ENCODE results near the gene ZBTB11.

Gene ZBTB11

GRCh38 chr3:101618726-101619125, 58.2 kb downstream of the ZBTB11 start:
- no peak for TF ChIP-seq POLR2AphosphoS5 (IDR thresholded peaks at IDR 0.05; ENCODE audit: low read depth, low read length)
- no peak for TF ChIP-seq REST (IDR thresholded peaks at IDR 0.05; ENCODE audit: insufficient read depth in 1 of 2, low read depth in 2 of 2, low read length in 2 of 2)
- TF ChIP-seq FOXP2 (optimal IDR thresholded peaks at IDR 0.05; ENCODE audit: borderline replicate concordance, extremely low read depth, extremely low read length, insufficient read depth) = no peak
- no peak for TF ChIP-seq SIN3A (IDR thresholded peaks at IDR 0.05; ENCODE audit: borderline replicate concordance, insufficient read depth, low read length)
- no peak for TF ChIP-seq TAF1 (IDR thresholded peaks at IDR 0.05; ENCODE audit: borderline replicate concordance, insufficient read depth, low read length)

- TF ChIP-seq SIN3A (IDR thresholded peaks at IDR 0.05; ENCODE audit: borderline replicate concordance, insufficient read depth, low read length) (no peak), REST (IDR thresholded peaks at IDR 0.05; ENCODE audit: insufficient read depth in 1 of 2, low read depth in 2 of 2, low read length in 2 of 2) (no peak), POLR2AphosphoS5 (IDR thresholded peaks at IDR 0.05; ENCODE audit: low read depth, low read length) (no peak), FOXP2 (optimal IDR thresholded peaks at IDR 0.05; ENCODE audit: borderline replicate concordance, extremely low read depth, extremely low read length, insufficient read depth) (no peak), TAF1 (IDR thresholded peaks at IDR 0.05; ENCODE audit: borderline replicate concordance, insufficient read depth, low read length) (no peak)
Observed at GRCh38 chr3:101617478-101617877, 59.5 kb downstream of the ZBTB11 start.

GRCh38 chr3:101615525-101615924, 61.4 kb downstream of the ZBTB11 start:
- TF ChIP-seq TAF1 (IDR thresholded peaks at IDR 0.05; ENCODE audit: borderline replicate concordance, insufficient read depth, low read length) (no peak), FOXP2 (optimal IDR thresholded peaks at IDR 0.05; ENCODE audit: borderline replicate concordance, extremely low read depth, extremely low read length, insufficient read depth) (no peak), REST (IDR thresholded peaks at IDR 0.05; ENCODE audit: insufficient read depth in 1 of 2, low read depth in 2 of 2, low read length in 2 of 2) (no peak), SIN3A (IDR thresholded peaks at IDR 0.05; ENCODE audit: borderline replicate concordance, insufficient read depth, low read length) (no peak), POLR2AphosphoS5 (IDR thresholded peaks at IDR 0.05; ENCODE audit: low read depth, low read length) (no peak)

- TF ChIP-seq REST (IDR thresholded peaks at IDR 0.05; ENCODE audit: insufficient read depth in 1 of 2, low read depth in 2 of 2, low read length in 2 of 2) (no peak), POLR2AphosphoS5 (IDR thresholded peaks at IDR 0.05; ENCODE audit: low read depth, low read length) (no peak), FOXP2 (optimal IDR thresholded peaks at IDR 0.05; ENCODE audit: borderline replicate concordance, extremely low read depth, extremely low read length, insufficient read depth) (no peak), TAF1 (IDR thresholded peaks at IDR 0.05; ENCODE audit: borderline replicate concordance, insufficient read depth, low read length) (no peak)
Observed at GRCh38 chr3:101611023-101611422, 65.9 kb downstream of the ZBTB11 start.

- no peak for TF ChIP-seq REST (IDR thresholded peaks at IDR 0.05; ENCODE audit: insufficient read depth in 1 of 2, low read depth in 2 of 2, low read length in 2 of 2)
- TF ChIP-seq FOXP2 (optimal IDR thresholded peaks at IDR 0.05; ENCODE audit: borderline replicate concordance, extremely low read depth, extremely low read length, insufficient read depth) = no peak
- no peak for TF ChIP-seq TAF1 (IDR thresholded peaks at IDR 0.05; ENCODE audit: borderline replicate concordance, insufficient read depth, low read length)
- no peak for TF ChIP-seq POLR2AphosphoS5 (IDR thresholded peaks at IDR 0.05; ENCODE audit: low read depth, low read length)
- TF ChIP-seq SIN3A (IDR thresholded peaks at IDR 0.05; ENCODE audit: borderline replicate concordance, insufficient read depth, low read length) = no peak
Observed at GRCh38 chr3:101603184-101603583, 73.7 kb downstream of the ZBTB11 start.

Measured in PFSK-1 (cell line).